Small intestine (tissue), 7 donors: ENCODE measurements around the gene GTF3A. TPM values are rescaled to one million over a fixed set of nuclear protein-coding genes. Genes with fewer than 3 reads are reported as not detected.

Experiments
- DNase-seq, 2 donors: peaks; one replicate each; pipeline versions ENCODE4 v3.0.0 to v3.0.0-alpha.2; 2013
- FAIRE-seq: peaks from 2 replicates; lab custom pipeline; 2012; peaks lifted over from hg19 to GRCh38; lab: Jason Lieb, UNC
- H3K27ac ChIP-seq, 3 donors: one replicate each; pipeline ENCODE4 v1.5.1; 2013; ENCODE audit warnings: low read length in 2 of 3, mild to moderate bottlenecking in 2 of 3, control low read depth in 1 of 3, inconsistent platforms in 1 of 3, low read depth in 1 of 3, moderate library complexity in 1 of 3
- H3K27me3 ChIP-seq, 3 donors: one replicate each; pipeline ENCODE4 v1.6.1; 2013; ENCODE audit warnings: low read length in 3 of 3, inconsistent platforms in 1 of 3; ENCODE audit not compliant: control insufficient read depth in 3 of 3, insufficient read depth in 3 of 3
- H3K36me3 ChIP-seq, 3 donors: one replicate each; pipeline ENCODE4 v1.6.1; 2013; ENCODE audit warnings: low read length in 3 of 3, inconsistent platforms in 1 of 3, low read depth in 1 of 3, mild to moderate bottlenecking in 1 of 3, moderate library complexity in 1 of 3; ENCODE audit not compliant: control insufficient read depth in 3 of 3, insufficient read depth in 2 of 3
- H3K4me1 ChIP-seq, 3 donors: one replicate each; pipeline ENCODE4 v1.6.1; 2013; ENCODE audit warnings: low read length in 2 of 3, inconsistent platforms in 1 of 3, low read depth in 1 of 3, mild to moderate bottlenecking in 1 of 3, moderate library complexity in 1 of 3; ENCODE audit not compliant: control insufficient read depth in 3 of 3, insufficient read depth in 2 of 3
- H3K4me3 ChIP-seq, 3 donors: one replicate each; pipeline ENCODE4 v1.5.1; 2013; ENCODE audit warnings: low read length in 3 of 3, control low read depth in 1 of 3, inconsistent platforms in 1 of 3, low read depth in 1 of 3, mild to moderate bottlenecking in 1 of 3, moderate library complexity in 1 of 3
- H3K9me3 ChIP-seq, 2 donors: one replicate each; pipeline ENCODE4 v1.6.1; 2013; ENCODE audit warnings: low read depth in 1 of 2, low read length in 1 of 2; ENCODE audit not compliant: control insufficient read depth in 2 of 2, insufficient read depth in 1 of 2
- WGBS, 3 donors: extraction: QIAGEN DNeasy Blood & Tissue Kit; methylation state at CpG; one replicate each; pipeline ENCODE4 v1.1.7; 2013; 5-methylcytosine and 5-hydroxymethylcytosine counted together
- polyA plus RNA-seq, 4 donors: library from polyadenylated mRNA; stranded (reverse) in 3 of 4; unstranded in 1 of 4; fragments of 200-250 nt in 3 of 4; fragments of 120-200 nt in 1 of 4; gene quantifications; one replicate each; pipeline versions ENCODE4 v1.2.1 to v1.2.3, GENCODE V29; 2013
- donor health status: healthy with polysubstance abuse.
- donor health status: control.
- donor health status: control.
- donor health status: Bipolar disorder and iron deficiency.
- donor health status: healthy.

Gene GTF3A
- polyA plus RNA-seq, 4 donors: 58.3 to 129 (median 112) TPM

DNA sequence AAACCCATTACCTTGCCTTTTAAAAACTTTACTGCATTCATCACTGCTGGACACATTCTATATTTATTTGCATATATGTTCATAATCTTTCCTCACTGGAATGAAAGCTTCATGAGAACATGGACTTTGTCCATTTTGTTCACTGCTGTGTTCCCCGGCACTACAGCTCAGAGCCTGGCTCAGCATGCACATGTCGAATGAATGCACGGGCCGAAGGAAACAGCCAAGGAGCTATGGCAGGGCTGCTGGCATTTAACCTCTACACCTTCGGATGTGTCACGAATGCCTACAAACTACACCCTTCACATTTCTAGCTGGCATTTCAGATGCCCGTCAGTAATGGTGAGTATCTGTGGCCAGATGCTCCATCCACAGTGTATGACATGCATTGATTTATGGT is 18.4 kb downstream of the GTF3A start:
- H3K27me3 ChIP-seq: no peaks in the 10 kb centered on the region
- peaks cover 5 to 24% (median 7%) of the 10 kb centered on the region in 3 donors for H3K36me3 ChIP-seq
- H3K4me3 ChIP-seq: no peak overlapping the region
- H3K4me1 ChIP-seq: peaks cover 6 to 26% (median 14%) of the 10 kb centered on the region in 3 donors
- FAIRE-seq (no peak), DNase-seq (peak; percentile 76 to 80)
- H3K27ac ChIP-seq: peak overlapping the region; percentile 78 to 88 (median 82)
- H3K9me3 ChIP-seq: no peaks in the 10 kb centered on the region
- WGBS, 3 donors: 26 to 68% (median 51%) methylated on average over 7 of the region's 7 CpGs

- no peak overlapping the region for H3K4me3 ChIP-seq
- H3K27me3 ChIP-seq: no peaks in the 10 kb centered on the region
- H3K4me1 ChIP-seq: peaks cover 6 to 28% (median 16%) of the 10 kb centered on the region in 3 donors
- 48 to 83% (median 67%) methylated on average over 7 of the region's 7 CpGs for WGBS, 3 donors
- no peaks in the 10 kb centered on the region for H3K9me3 ChIP-seq
- H3K27ac ChIP-seq: peak overlapping the region in 1 of 3 donors; percentile 46
- FAIRE-seq (no peak), DNase-seq (no peak)
- peaks cover 0 to 11% (median 0%) of the 10 kb centered on the region in 3 donors for H3K36me3 ChIP-seq
Measured at GRCh38 chr13:27446986-27447583, 22.7 kb downstream of the GTF3A start.

DNA sequence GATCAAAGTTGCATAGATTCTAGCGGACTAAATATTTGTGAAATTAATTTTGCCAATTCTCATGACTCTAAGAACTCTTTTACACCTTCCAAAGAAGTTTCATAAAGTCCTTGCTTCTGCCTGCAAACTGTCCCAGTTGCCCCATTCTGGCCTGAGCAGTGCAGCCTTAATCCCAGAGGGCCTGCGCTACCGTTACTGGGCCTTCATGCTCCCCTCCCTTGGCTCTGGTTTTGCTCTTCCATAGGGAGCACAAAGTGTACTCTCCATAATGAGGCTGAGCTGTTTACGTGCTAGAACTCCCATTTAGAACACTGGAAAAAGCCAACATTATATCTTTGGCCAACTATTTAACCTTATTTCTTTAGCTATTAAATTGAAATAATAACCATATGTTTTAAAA is 23.9 kb downstream of the GTF3A start:
- DNase-seq: no peak
- peak overlapping the region in 1 of 3 donors; percentile 100 for H3K27ac ChIP-seq
- H3K27me3 ChIP-seq: no peaks in the 10 kb centered on the region
- H3K36me3 ChIP-seq: peaks cover 0 to 8% (median 0%) of the 10 kb centered on the region in 3 donors
- no peaks in the 10 kb centered on the region for H3K9me3 ChIP-seq
- WGBS, 3 donors: 82 to 89% (median 85%) methylated on average over 4 of the region's 4 CpGs
- peaks cover 4 to 16% (median 11%) of the 10 kb centered on the region in 3 donors for H3K4me1 ChIP-seq
- no peak for FAIRE-seq
- H3K4me3 ChIP-seq: no peak overlapping the region

DNA sequence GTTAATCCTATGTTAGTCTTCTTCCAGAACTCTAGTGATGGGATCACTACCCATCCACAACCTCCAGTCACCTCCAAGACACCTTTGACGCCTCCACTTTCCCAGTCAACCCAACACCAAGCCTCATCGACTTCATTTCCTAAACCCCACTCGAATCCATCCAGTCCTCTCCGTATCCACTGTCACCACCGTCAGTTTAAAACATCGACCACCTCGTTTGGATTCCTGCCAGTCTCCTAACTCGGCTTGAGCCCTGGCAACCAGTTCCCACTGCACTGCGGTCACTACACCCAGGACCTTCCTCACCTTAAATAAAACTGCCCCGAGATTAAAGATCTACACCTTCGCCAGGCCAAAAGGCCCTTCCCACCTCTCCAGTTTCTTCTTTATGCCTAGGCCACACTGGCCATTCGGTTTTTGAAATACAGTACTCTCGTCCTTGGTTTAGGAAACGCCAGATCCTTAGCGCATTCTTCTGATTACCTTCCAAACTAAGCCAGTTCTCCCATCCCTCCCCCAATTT is 24.7 kb downstream of the GTF3A start:
- no peak for FAIRE-seq
- Histone ChIP-seq H3K9me3 (no peaks in the 10 kb centered on the region), H3K4me3 (peak overlapping the region; percentile 59 to 84 (median 80)), H3K36me3 (peaks cover 0 to 6% (median 0%) of the 10 kb centered on the region in 3 donors), H3K4me1 (peaks cover 4 to 16% (median 11%) of the 10 kb centered on the region in 3 donors), H3K27ac (peak overlapping the region; percentile 96 to 100 (median 100)), H3K27me3 (no peaks in the 10 kb centered on the region)
- DNase-seq: peak in 1 of 2 donors; percentile 11
- WGBS, 3 donors: 27 to 51% (median 40%) methylated on average over 15 of the region's 15 CpGs

DNA sequence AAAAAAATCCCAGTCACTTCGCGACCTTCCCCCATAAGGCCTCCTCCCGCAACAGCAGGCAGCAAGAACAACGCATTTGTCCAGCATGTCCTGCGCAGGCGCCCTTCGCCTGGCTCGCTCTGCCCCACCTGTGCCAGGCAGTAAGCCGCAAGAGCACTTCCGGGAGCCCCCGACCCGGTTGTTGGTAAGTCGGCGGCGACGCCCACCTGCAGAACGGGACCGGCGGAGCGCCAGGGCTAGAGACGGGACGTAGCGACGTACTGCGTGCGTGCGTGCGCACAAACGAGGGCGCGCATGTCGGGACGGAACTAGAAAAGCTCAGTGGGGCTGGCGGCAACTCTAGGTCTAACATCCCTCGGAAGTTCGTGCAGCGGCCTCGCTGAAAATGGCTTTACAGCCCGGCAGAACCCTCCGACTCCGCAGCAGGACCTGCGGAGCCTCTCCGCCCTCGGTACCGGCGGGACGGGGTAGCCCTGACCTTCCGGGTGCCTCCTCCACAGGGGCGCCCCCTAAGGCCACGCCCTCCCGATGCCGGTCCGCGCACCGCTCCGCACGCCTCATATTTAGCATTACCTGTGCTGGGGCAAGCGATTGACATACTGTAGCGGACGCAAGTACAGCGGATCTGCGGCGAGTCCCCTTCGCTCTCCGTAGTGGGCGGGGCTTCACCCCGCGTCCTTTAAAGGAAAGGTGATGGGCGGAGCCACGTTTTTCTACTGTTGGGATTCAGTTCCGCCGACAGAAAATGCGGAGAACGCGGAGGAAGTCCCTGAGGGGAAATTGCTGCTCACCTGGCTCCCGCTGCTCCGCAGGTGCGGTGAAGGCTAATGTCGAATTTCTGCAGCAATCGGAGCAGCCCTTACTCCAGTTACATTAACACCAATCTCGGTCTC is 25.8 kb downstream of the GTF3A start, which contains the start of gene MTIF3:
Gene MTIF3, minus strand, starts transcription at position 629 of the 893 bp plus-strand sequence. CDS start 10,116 bp downstream, outside the sequence.
- FAIRE-seq (no peak), DNase-seq (peak; percentile 97 to 99)
- H3K4me1 ChIP-seq: peaks cover 4 to 17% (median 11%) of the 10 kb centered on the region in 3 donors
- 0% methylated on average over 66 to 81 of the region's 81 CpGs for WGBS, 3 donors
- H3K27ac ChIP-seq: peak within 1 kb of the TSS; percentile 96 to 100 (median 100)
- peaks cover 0 to 6% (median 0%) of the 10 kb centered on the region in 3 donors for H3K36me3 ChIP-seq
- H3K9me3 ChIP-seq: no peaks in the 10 kb centered on the region
- peak within 1 kb of the TSS; percentile 63 to 84 (median 80) for H3K4me3 ChIP-seq
- no peaks in the 10 kb centered on the region for H3K27me3 ChIP-seq

- WGBS, 3 donors: 0 to 1% (median 1%) methylated on average over 34 of the region's 34 CpGs
Measured at GRCh38 chr13:27450921-27451471, 26.6 kb downstream of the GTF3A start.

GRCh38 chr13:27455331-27455855 is 31.0 kb downstream of the GTF3A start:
- Histone ChIP-seq H3K27me3 (no peaks in the 10 kb centered on the region), H3K27ac (peak overlapping the region; percentile 73 to 92 (median 83)), H3K4me1 (peaks cover 2 to 12% (median 3%) of the 10 kb centered on the region in 3 donors), H3K4me3 (peak overlapping the region; percentile 20 to 42 (median 32)), H3K9me3 (no peaks in the 10 kb centered on the region), H3K36me3 (no peaks in the 10 kb centered on the region)
- WGBS, 3 donors: 6 to 10% (median 7%) methylated on average over 5 of the region's 5 CpGs
- FAIRE-seq: no peak
- DNase-seq: peak; percentile 56 to 60

More at GRCh38 chr13:27450921-27451471, 26.6 kb downstream of the GTF3A start:
- FAIRE-seq (peak; percentile 41), DNase-seq (peak; percentile 90 to 92)
- H3K9me3 ChIP-seq: no peaks in the 10 kb centered on the region
- peaks cover 0 to 4% (median 0%) of the 10 kb centered on the region in 3 donors for H3K36me3 ChIP-seq
- no peaks in the 10 kb centered on the region for H3K27me3 ChIP-seq
- peaks cover 6 to 22% (median 11%) of the 10 kb centered on the region in 3 donors for H3K4me1 ChIP-seq
- peak overlapping the region; percentile 96 to 100 (median 100) for H3K27ac ChIP-seq
- H3K4me3 ChIP-seq: peak overlapping the region; percentile 63 to 84 (median 80)
